ENCODE measurements around the gene LRRC25. TPM values are rescaled to one million over a fixed set of nuclear protein-coding genes. Genes with fewer than 3 reads are reported as not detected.

LRRC25 gene
- total and polyA plus RNA-seq, 2 of the 4 experiments (the other 2 are of a cell fraction) = 0.03 TPM; not detected in 1

- POLR2A ChIA-PET (ENCODE audit: unreplicated experiment) = no interaction called here
Observed at GRCh38 chr19:18433735-18434398, 36.4 kb upstream of the LRRC25 start.

More at GRCh38 chr19:18433735-18434398, 36.4 kb upstream of the LRRC25 start:
- H4K20me1 ChIP-seq (ENCODE audit: insufficient read depth, low read length) = peaks cover 28% of the 10 kb centered on the region
- no peak overlapping the region for H2BK15ac ChIP-seq (ENCODE audit: low read depth, low read length)
- no peak overlapping the region for H2AK9ac ChIP-seq (replicated peaks; ENCODE audit: low read depth, low read length, poor library complexity)
- no peak overlapping the region for H3K14ac ChIP-seq (replicated peaks; ENCODE audit: low read depth, low read length)
- ATAC-seq (ENCODE audit: low read depth) (no peak), DNase-seq (no peak)
- no peak overlapping the region for H4K91ac ChIP-seq (ENCODE audit: insufficient read depth, low read depth, low read length)
- 31% methylated on average over 13 of the region's 60 CpGs; no CpG with 5 or more reads in 1 of the 2 experiments for WGBS, 2 experiments (ENCODE audit: extremely low coverage in 2 of 2, insufficient read length in 1 of 2)
- H2AFZ ChIP-seq (replicated peaks; ENCODE audit: low read length, poor library complexity) = peak overlapping the region; percentile 51
- BruUV-seq (replicated peaks) = TSS peak; percentile 44
- no peak overlapping the region for H3K27ac ChIP-seq (ENCODE audit: insufficient read depth, low read length)
- H3K36me3 ChIP-seq (ENCODE audit: control insufficient read depth, insufficient read depth, low read length) = peaks cover 13% of the 10 kb centered on the region; the same call in 1 of the 2 replicates
- dilution Hi-C loops (cut with HindIII; ENCODE audit: low sequenced_read_pairs, unreplicated experiment) = no loop called here
- no peak overlapping the region for H3K4ac ChIP-seq (ENCODE audit: low read depth, low read length)
- no peak overlapping the region for H4K8ac ChIP-seq (ENCODE audit: low read depth in 2 of 2, low read length in 2 of 2)
- in situ Hi-C loops (cut with MboI; ENCODE audit: low sequenced_read_pairs) = no loop called here
- H3K4me3 ChIP-seq (ENCODE audit: insufficient read depth, low read depth, low read length) = no peak overlapping the region
- H3K9me1 ChIP-seq (ENCODE audit: insufficient read depth, low read length) = peaks cover 3% of the 10 kb centered on the region; the same call in 1 of the 2 replicates
- H2BK5ac ChIP-seq (ENCODE audit: low read depth, low read length, poor library complexity, severe bottlenecking) = no peak overlapping the region
- H3K27me3 ChIP-seq (ENCODE audit: control insufficient read depth, insufficient read depth, low read length) = no peaks in the 10 kb centered on the region
- intact Hi-C loops (cut with micrococcal nuclease) = no loop called here
- H3K4me2 ChIP-seq (ENCODE audit: low read depth, low read length) = no peak overlapping the region
- H3K9ac ChIP-seq (ENCODE audit: low read depth, low read length) = no peak overlapping the region
- H3K9me3 ChIP-seq (ENCODE audit: control insufficient read depth, insufficient read depth, low read length) = no peaks in the 10 kb centered on the region
- no peak overlapping the region for H3K23ac ChIP-seq (ENCODE audit: low read depth, low read length)
- H3K18ac ChIP-seq (ENCODE audit: low read depth, low read length) = no peak overlapping the region
- no peak overlapping the region for H4K5ac ChIP-seq (ENCODE audit: low read depth, low read length)
- H2BK20ac ChIP-seq (ENCODE audit: low read depth, low read length) = no peak overlapping the region
- H3K79me1 ChIP-seq (ENCODE audit: low read depth in 1 of 2, low read length in 2 of 2) = peaks cover 7 to 31% of the 10 kb centered on the region in 2 experiments; a peak in 2 of 4 replicates
- H2BK120ac ChIP-seq (ENCODE audit: low read depth, low read length) = no peak overlapping the region
- CTCF ChIA-PET = no interaction called here
- peak overlapping the region; percentile 39; the same call in 1 of the 2 replicates for H2AK5ac ChIP-seq (ENCODE audit: low read depth, low read length)
- TF ChIP-seq MAZ (IDR thresholded peaks at IDR 0.05; ENCODE audit: borderline replicate concordance, low read depth, low read length) = no peak
- TF ChIP-seq SMC3 (IDR thresholded peaks at IDR 0.05; ENCODE audit: low read depth, low read length) = no peak
- TF ChIP-seq NFE2L2 (IDR thresholded peaks at IDR 0.05; ENCODE audit: low read depth, low read length) = no peak
- TF ChIP-seq, protein P1, sequence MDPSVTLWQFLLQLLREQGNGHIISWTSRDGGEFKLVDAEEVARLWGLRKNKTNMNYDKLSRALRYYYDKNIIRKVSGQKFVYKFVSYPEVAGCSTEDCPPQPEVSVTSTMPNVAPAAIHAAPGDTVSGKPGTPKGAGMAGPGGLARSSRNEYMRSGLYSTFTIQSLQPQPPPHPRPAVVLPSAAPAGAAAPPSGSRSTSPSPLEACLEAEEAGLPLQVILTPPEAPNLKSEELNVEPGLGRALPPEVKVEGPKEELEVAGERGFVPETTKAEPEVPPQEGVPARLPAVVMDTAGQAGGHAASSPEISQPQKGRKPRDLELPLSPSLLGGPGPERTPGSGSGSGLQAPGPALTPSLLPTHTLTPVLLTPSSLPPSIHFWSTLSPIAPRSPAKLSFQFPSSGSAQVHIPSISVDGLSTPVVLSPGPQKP (IDR thresholded peaks at IDR 0.05; ENCODE audit: borderline replicate concordance, low read depth, low read length) = no peak
- TF ChIP-seq RAD21 (IDR thresholded peaks at IDR 0.05; ENCODE audit: low read length) = no peak
- no peak for TF ChIP-seq RCOR1 (IDR thresholded peaks at IDR 0.05; ENCODE audit: insufficient replicate concordance, low read length)
- no peak for TF ChIP-seq CHD1 (IDR thresholded peaks at IDR 0.05; ENCODE audit: low read depth, low read length)
- TF ChIP-seq, protein P2, sequence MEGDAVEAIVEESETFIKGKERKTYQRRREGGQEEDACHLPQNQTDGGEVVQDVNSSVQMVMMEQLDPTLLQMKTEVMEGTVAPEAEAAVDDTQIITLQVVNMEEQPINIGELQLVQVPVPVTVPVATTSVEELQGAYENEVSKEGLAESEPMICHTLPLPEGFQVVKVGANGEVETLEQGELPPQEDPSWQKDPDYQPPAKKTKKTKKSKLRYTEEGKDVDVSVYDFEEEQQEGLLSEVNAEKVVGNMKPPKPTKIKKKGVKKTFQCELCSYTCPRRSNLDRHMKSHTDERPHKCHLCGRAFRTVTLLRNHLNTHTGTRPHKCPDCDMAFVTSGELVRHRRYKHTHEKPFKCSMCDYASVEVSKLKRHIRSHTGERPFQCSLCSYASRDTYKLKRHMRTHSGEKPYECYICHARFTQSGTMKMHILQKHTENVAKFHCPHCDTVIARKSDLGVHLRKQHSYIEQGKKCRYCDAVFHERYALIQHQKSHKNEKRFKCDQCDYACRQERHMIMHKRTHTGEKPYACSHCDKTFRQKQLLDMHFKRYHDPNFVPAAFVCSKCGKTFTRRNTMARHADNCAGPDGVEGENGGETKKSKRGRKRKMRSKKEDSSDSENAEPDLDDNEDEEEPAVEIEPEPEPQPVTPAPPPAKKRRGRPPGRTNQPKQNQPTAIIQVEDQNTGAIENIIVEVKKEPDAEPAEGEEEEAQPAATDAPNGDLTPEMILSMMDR (conservative IDR thresholded peaks at IDR 0.05; ENCODE audit: low read depth, low read length) = no peak
- TF ChIP-seq POLR2A (IDR thresholded peaks at IDR 0.05; ENCODE audit: low read depth, low read length) = no peak
- no peak for TF ChIP-seq CEBPB (IDR thresholded peaks at IDR 0.05; ENCODE audit: low read depth, low read length)
- TF ChIP-seq MAFK (IDR thresholded peaks at IDR 0.05; ENCODE audit: low read depth, low read length) = no peak
- TF ChIP-seq RFX5 (IDR thresholded peaks at IDR 0.05; ENCODE audit: low read depth, low read length) = no peak
- no peak for TF ChIP-seq FOS (IDR thresholded peaks at IDR 0.05; ENCODE audit: low read depth, low read length)
- TF ChIP-seq BHLHE40 (IDR thresholded peaks at IDR 0.05; ENCODE audit: low read depth, low read length) = no peak
- TF ChIP-seq, protein P3, sequence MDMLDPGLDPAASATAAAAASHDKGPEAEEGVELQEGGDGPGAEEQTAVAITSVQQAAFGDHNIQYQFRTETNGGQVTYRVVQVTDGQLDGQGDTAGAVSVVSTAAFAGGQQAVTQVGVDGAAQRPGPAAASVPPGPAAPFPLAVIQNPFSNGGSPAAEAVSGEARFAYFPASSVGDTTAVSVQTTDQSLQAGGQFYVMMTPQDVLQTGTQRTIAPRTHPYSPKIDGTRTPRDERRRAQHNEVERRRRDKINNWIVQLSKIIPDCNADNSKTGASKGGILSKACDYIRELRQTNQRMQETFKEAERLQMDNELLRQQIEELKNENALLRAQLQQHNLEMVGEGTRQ (IDR thresholded peaks at IDR 0.05; ENCODE audit: low read depth, low read length) = no peak
- TF ChIP-seq MXI1 (IDR thresholded peaks at IDR 0.05; ENCODE audit: borderline replicate concordance, low read depth, low read length) = no peak
- peaks cover 20% of the 10 kb centered on the region for H3K4me1 ChIP-seq (ENCODE audit: control insufficient read depth, insufficient read depth, low read length)
- H3K56ac ChIP-seq (ENCODE audit: extremely low read depth, insufficient read depth, low read length) = no peak overlapping the region
